Pancreas (tissue), 10 donors: ENCODE measurements around the gene PDZD2. TPM values are rescaled to one million over a fixed set of nuclear protein-coding genes. Genes with fewer than 3 reads are reported as not detected.
A peak's percentile ranks its signal among the peaks of the same experiment; 100 is the strongest.
"Not testable (repeated sequence)": the region's sequence is repeated elsewhere in the genome, so short reads cannot be mapped to it uniquely, and the experiment has no call there.

Experiments
- ATAC-seq, 4 donors: fragments of 200-7000 bp; cut with Tn5 transposase; one replicate each; pipeline versions ENCODE4 v1.8.0 to v1.9.1; 2020; ENCODE audit warnings: mild to moderate bottlenecking in 4 of 4, moderate library complexity in 4 of 4
- DNase-seq, 6 donors: peaks; one replicate each; pipeline ENCODE4 v3.0.0-alpha.2; 2020
- FAIRE-seq: peaks from 2 replicates; lab custom pipeline; 2012; peaks lifted over from hg19 to GRCh38; lab: Jason Lieb, UNC
- H3K27ac ChIP-seq, 4 donors: fragments of 200-600 bp; sonication (generic); 1 replicate in 3 of 4; 2 replicates in 1 of 4; pipeline versions ENCODE4 v1.5.0 to v1.8.0; 2020
- H3K27me3 ChIP-seq, 4 donors: fragments of 200-600 bp; one replicate each; pipeline ENCODE4 v1.8.0; 2021
- H3K36me3 ChIP-seq, 3 donors: fragments of 200-600 bp; sonication (generic) in 1 of 3; one replicate each; pipeline versions ENCODE4 v1.5.0 to v1.8.0; 2020 to 2021
- H3K4me1 ChIP-seq, 3 donors: fragments of 200-600 bp; one replicate each; pipeline ENCODE4 v1.8.0; 2021
- H3K4me3 ChIP-seq, 4 donors: fragments of 200-600 bp; sonication (generic) in 2 of 4; one replicate each; pipeline versions ENCODE4 v1.5.0 to v1.8.0; 2020 to 2021
- H3K9me3 ChIP-seq, 4 donors: fragments of 200-600 bp; one replicate each; pipeline ENCODE4 v1.8.0; 2021
- CTCF ChIP-seq, 4 donors: fragments of 200-600 bp; sonication (generic) in 3 of 4; IDR thresholded peaks; one replicate each; pipeline versions ENCODE4 v1.5.0 to v1.8.0; 2021; ENCODE audit warnings: antibody characterized with exemption in 4 of 4
- WGBS, 2 donors: extraction: QIAGEN DNeasy Blood & Tissue Kit; methylation state at CpG; one replicate each; pipeline ENCODE4 v1.1.7; 2013; 5-methylcytosine and 5-hydroxymethylcytosine counted together
- intact Hi-C, 3 donors: fragments of 100-400 bp; cut with DNase I; formaldehyde crosslinking; loops; one replicate each; pipeline versions ENCODE4 v1.11.1 to v1.14.2; 2022
- polyA plus RNA-seq, 2 donors: library from polyadenylated mRNA; stranded (reverse); fragments of 200-250 nt; gene quantifications; one replicate each; pipeline ENCODE4 v1.2.3, GENCODE V29; 2013
- total RNA-seq, 6 donors: library from RNA; stranded (reverse); fragmentation: NEBNext Ultra II Directional in 4 of 6; extraction: Animal tissue kit (Norgen Biotek cat#: 25700) in 4 of 6; gene quantifications; one replicate each; pipeline versions ENCODE4 v1.2.1 to v1.2.4, GENCODE V29; 2021 to 2023
- donor health status: healthy with polysubstance abuse.
- donor health status: DM: no; HTN: no; CAD: no; lungs with moderate emphysema.
- donor health status: DM: no; HTN: no; CAD: no.
- donor health status: control.
- donor health status: control.
- donor health status: Bipolar disorder and iron deficiency.
- donor health status: DM: yes; HTN: yes; CAD: no.
- donor health status: DM: no; HTN: no; CAD: no.
- donor health status: DM: no; HTN: no; CAD: no.
- donor health status: DM: yes; HTN: yes; CAD: no.

Gene PDZD2
- total and polyA plus RNA-seq, 8 donors: 1.4 to 4.5 (median 3.3) TPM

DNA sequence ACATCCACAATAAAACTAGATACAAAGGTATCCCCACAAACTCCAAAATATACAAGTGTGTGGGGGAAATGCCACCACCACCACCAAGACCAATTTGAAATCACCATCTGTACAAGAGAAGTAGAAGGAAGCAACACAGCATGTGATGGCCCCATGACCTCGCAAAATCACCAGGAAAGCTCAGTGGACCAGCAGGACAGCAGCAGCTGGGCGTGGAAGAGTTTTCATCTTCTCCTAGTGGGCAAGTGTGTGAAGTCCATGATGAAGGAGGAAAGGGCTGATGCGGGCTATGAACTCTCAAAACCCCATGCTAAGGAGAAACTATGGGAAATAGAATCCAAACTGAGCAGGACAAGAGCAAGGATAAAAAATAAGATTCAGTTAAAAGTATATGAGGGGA lies 477.1 kb downstream of the PDZD2 start:
- WGBS, 2 donors: 92 to 94% methylated on average over 3 of the region's 3 CpGs
- intact Hi-C loops: no loop called here
- Histone ChIP-seq H3K4me3 (no peak overlapping the region), H3K36me3 (peaks cover 0 to 11% (median 4%) of the 10 kb centered on the region in 3 donors), H3K9me3 (no peaks in the 10 kb centered on the region), H3K4me1 (no peaks in the 10 kb centered on the region), H3K27me3 (no peaks in the 10 kb centered on the region), H3K27ac (no peak overlapping the region)
- TF ChIP-seq CTCF (IDR thresholded peaks at IDR 0.05): no peak
- DNase-seq (no peak), FAIRE-seq (no peak), ATAC-seq (peak in 1 of 4 donors; percentile 11)

DNA sequence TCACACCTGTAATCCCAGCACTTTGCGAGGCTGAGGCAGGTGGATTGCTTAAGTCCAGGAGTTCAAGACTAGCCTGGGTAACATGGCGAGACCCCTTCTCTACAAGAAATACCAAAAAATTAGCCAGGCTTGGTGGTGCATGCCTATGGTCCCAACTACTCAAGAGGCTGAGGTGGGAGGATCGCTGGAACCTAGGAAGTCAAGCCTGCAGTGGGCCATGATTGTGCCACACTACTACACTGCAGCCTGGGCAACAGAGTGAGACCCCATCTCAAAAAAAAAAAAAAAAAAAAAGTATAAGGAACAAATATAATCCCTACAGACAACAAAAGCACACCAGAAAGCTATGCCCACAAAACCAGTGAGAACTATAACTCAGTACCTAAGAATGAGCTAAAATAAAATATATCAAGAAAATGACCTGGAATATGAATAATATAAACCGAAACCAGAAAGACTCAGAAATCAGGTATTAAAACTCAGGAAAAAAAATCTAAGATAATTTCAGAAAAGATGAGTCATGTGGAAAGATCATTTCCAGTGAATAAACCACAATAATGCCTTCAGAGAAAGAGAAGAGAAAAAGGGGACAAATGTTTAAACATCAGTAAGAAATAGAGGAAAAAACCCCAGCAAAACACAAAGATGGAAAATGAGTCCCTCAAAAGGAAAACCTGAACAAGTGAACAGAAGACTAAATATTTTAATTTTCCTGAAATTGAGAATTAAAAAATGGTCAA lies 477.8 kb downstream of the PDZD2 start:
- Histone ChIP-seq H3K4me3 (no peak overlapping the region), H3K9me3 (no peaks in the 10 kb centered on the region), H3K27ac (no peak overlapping the region), H3K36me3 (peaks cover 0 to 11% (median 4%) of the 10 kb centered on the region in 3 donors), H3K27me3 (no peaks in the 10 kb centered on the region), H3K4me1 (no peaks in the 10 kb centered on the region)
- intact Hi-C loops: no loop called here
- no peak for TF ChIP-seq CTCF (IDR thresholded peaks at IDR 0.05)
- ATAC-seq (no peak), FAIRE-seq (no peak), DNase-seq (no peak)
- WGBS, 2 donors: 96 to 99% methylated on average over 4 of the region's 4 CpGs

DNA sequence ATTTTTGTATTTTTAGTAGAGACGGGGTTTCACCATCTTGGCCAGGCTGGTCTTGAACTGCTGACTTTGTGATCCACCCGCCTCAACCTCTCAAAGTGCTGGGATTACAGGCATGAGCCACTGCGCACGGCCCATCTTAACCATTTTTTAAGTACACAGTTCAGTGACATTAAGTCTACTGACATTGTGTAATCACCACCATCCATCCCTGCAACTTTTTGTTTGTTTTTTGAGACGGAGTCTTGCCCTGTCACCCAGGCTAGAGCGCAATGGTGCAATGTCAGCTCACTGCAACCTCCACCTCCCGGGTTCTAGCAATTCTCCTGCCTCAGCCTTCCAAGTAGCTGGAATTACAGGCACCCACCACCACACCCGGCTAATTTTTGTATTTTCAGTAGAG lies 480.0 kb downstream of the PDZD2 start:
- H3K4me3 ChIP-seq, FAIRE-seq, intact Hi-C loops, H3K4me1 ChIP-seq, H3K9me3 ChIP-seq, H3K27me3 ChIP-seq, DNase-seq, ATAC-seq, H3K27ac ChIP-seq: not testable (repeated sequence)
- 95 to 99% methylated on average over 8 of the region's 8 CpGs for WGBS, 2 donors
- H3K36me3 ChIP-seq: peaks cover 0 to 11% (median 4%) of the 10 kb centered on the region in 3 donors

DNA sequence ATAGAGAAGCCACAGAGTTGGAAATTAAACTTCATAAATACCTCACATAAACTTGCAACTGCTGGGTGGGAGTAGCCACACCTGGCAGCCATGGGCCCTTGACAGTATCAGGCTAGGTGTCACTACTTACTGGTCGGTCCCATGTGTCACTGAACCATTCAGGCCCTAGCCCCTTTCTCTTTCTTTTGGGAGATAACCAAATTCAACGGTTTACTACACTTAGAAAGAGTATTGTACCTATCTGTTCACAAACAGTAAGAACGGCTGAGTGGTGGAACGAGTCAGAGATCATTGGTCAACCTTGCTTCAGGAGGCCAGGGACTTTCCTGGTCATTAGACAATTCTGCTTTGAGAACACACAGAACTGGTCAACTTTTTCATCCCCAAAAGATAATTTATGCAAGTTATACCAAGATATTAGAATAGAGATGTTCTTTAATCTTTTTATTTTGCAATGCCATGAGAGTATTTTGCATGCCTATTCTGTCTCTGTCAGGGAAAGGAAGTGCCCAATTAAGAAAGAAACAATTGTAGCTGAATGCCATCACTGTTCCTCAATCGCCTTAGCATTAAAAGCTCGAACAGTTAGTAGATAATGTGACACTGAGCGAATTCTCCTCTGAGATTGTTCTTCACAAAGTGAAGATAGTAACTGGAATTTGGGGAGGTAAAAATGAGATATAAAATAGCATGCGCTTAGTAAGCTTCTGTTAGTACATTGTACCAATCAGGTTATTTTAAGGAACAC lies 484.3 kb downstream of the PDZD2 start:
- no peak for DNase-seq
- no peaks in the 10 kb centered on the region for H3K9me3 ChIP-seq
- no peaks in the 10 kb centered on the region for H3K27me3 ChIP-seq
- intact Hi-C loops: no loop called here
- H3K4me3 ChIP-seq: no peak overlapping the region
- H3K4me1 ChIP-seq: peaks cover 0 to 5% (median 3%) of the 10 kb centered on the region in 3 donors
- peak in 1 of 4 donors; percentile 31 for ATAC-seq
- H3K27ac ChIP-seq: no peak overlapping the region
- H3K36me3 ChIP-seq: peaks cover 0 to 16% (median 4%) of the 10 kb centered on the region in 3 donors
- TF ChIP-seq CTCF (IDR thresholded peaks at IDR 0.05): no peak
- FAIRE-seq: no peak
- 68 to 70% methylated on average over 8 of the region's 8 CpGs for WGBS, 2 donors

DNA sequence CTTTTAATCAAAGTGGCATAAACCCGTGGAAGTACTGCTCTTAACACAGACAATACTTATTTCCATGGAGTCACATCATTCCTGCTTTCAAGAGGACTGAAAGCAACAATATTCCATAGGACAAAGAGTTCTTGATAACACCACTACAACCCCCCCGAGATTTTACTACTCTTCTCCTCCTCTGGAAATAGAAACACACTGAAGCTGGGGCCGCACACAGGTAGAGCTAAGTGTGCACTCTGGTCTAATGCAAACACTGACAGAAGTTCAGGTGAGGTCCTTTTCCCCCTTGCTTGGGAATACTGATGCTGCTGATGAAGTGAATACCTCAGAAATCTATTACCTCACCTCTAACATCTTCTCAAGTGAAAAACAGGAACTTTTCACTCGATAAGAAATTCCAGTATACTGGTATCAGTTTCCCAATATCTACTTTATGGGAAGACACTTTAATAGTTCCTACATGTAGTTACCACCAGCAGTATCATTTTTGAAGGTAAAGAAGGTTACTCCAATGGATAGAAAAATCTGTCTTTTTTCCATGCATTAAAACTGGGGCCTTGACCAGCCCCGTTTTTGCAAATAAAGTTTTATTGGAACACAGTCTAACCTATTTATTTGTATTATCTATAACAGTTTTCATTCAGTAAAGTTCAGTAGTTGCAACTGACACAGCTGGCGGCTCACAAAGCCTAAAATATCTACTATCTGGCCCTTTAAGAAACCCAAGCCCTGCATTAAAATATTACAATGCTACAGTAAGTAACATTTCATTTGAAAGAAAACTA lies 485.2 kb downstream of the PDZD2 start:
- 76 to 78% methylated on average over 6 of the region's 6 CpGs for WGBS, 2 donors
- FAIRE-seq: no peak
- Histone ChIP-seq H3K9me3 (no peaks in the 10 kb centered on the region), H3K27me3 (no peaks in the 10 kb centered on the region), H3K4me3 (no peak overlapping the region), H3K27ac (no peak overlapping the region), H3K4me1 (peaks cover 0 to 5% (median 3%) of the 10 kb centered on the region in 3 donors), H3K36me3 (peaks cover 0 to 16% (median 4%) of the 10 kb centered on the region in 3 donors)
- no peak for ATAC-seq
- intact Hi-C loops: no loop called here
- DNase-seq: no peak
- TF ChIP-seq CTCF (IDR thresholded peaks at IDR 0.05): no peak
